Measurements from ENCODE around the gene CASTOR1. TPM values are rescaled to one million over a fixed set of nuclear protein-coding genes. Genes with fewer than 3 reads are reported as not detected.

Gene CASTOR1
- total RNA-seq, 2 donors from 2014 or later, result 27.2 to 33.2 TPM

GRCh38 chr22:30267382-30268302, 21.7 kb downstream of the CASTOR1 start:
- Histone ChIP-seq H3K27ac (no peak overlapping the region), H3K36me3 (no peaks in the 10 kb centered on the region), H3K27me3 (replicated peaks; ENCODE audit: insufficient read depth) (no peaks in the 10 kb centered on the region), H3K4me1 (replicated peaks) (no peaks in the 10 kb centered on the region), H3K9me3 (no peaks in the 10 kb centered on the region), H3K4me3 (no peak overlapping the region)
- WGBS, result 82% methylated on average over 14 of the region's 14 CpGs
- intact Hi-C loops (cut with DNase I), result no loop called here
- DNase-seq (ENCODE audit: low spot score), result no peak
- no peak for TF ChIP-seq POLR2A (IDR thresholded peaks at IDR 0.05)
- TF ChIP-seq POLR2AphosphoS5 (IDR thresholded peaks at IDR 0.05), result no peak
- TF ChIP-seq CTCF (IDR thresholded peaks at IDR 0.05), result no peak

- intact Hi-C loops (cut with DNase I), result no loop called here
- WGBS, result 83% methylated on average over 35 of the region's 35 CpGs
- no peak for DNase-seq (ENCODE audit: low spot score)
- Histone ChIP-seq H3K9me3 (no peaks in the 10 kb centered on the region), H3K36me3 (no peaks in the 10 kb centered on the region), H3K4me3 (peak within 1 kb of the TSS; percentile 0 to 7), H3K4me1 (replicated peaks) (no peaks in the 10 kb centered on the region), H3K27me3 (replicated peaks; ENCODE audit: insufficient read depth) (no peaks in the 10 kb centered on the region), H3K27ac (no peak within 1 kb of the TSS)
- TF ChIP-seq POLR2A (IDR thresholded peaks at IDR 0.05), result no peak
Measured at GRCh38 chr22:30266445-30267381, 22.6 kb downstream of the CASTOR1 start, which contains the start of gene OSM. Gene OSM (minus strand): TSS chr22:30266851. CDS start chr22:30266799, 52 bp downstream.

GRCh38 chr22:30265823-30266444, 23.4 kb downstream of the CASTOR1 start:
- no peaks in the 10 kb centered on the region for H3K27me3 ChIP-seq (replicated peaks; ENCODE audit: insufficient read depth)
- WGBS, result 79% methylated on average over 24 of the region's 24 CpGs
- H3K4me3 ChIP-seq, result peak overlapping the region; percentile 0 to 7
- no peaks in the 10 kb centered on the region for H3K36me3 ChIP-seq
- H3K4me1 ChIP-seq (replicated peaks), result no peaks in the 10 kb centered on the region
- no peak overlapping the region for H3K27ac ChIP-seq
- DNase-seq (ENCODE audit: low spot score), result no peak
- TF ChIP-seq CTCF (IDR thresholded peaks at IDR 0.05) (no peak), POLR2A (IDR thresholded peaks at IDR 0.05) (peak; percentile 14), POLR2AphosphoS5 (IDR thresholded peaks at IDR 0.05) (no peak)
- intact Hi-C loops (cut with DNase I), result no loop called here
- H3K9me3 ChIP-seq, result no peaks in the 10 kb centered on the region

GRCh38 chr22:30265131-30265720, 24.1 kb downstream of the CASTOR1 start:
- H3K4me3 ChIP-seq, result no peak overlapping the region
- intact Hi-C loops (cut with DNase I), result no loop called here

More at GRCh38 chr22:30265131-30265720, 24.1 kb downstream of the CASTOR1 start:
- Histone ChIP-seq H3K9me3 (no peaks in the 10 kb centered on the region), H3K27me3 (replicated peaks; ENCODE audit: insufficient read depth) (no peaks in the 10 kb centered on the region), H3K4me1 (replicated peaks) (no peaks in the 10 kb centered on the region), H3K27ac (no peak overlapping the region), H3K36me3 (no peaks in the 10 kb centered on the region)
- 88% methylated on average over 9 of the region's 9 CpGs for WGBS
- no peak for DNase-seq (ENCODE audit: low spot score)
- TF ChIP-seq CTCF (IDR thresholded peaks at IDR 0.05) (no peak), POLR2A (IDR thresholded peaks at IDR 0.05) (no peak), POLR2AphosphoS5 (IDR thresholded peaks at IDR 0.05) (no peak)
